Loucy (cell line): ENCODE results near the gene TRMT44.

Source experiments
- H2AFZ ChIP-seq: fragments of 200-600 bp; sonication (generic); 2 replicates; pipeline ENCODE4 v1.6.0; 2016; ENCODE audit warnings: antibody characterized with exemption, mild to moderate bottlenecking, low read length, moderate library complexity
- H3F3A ChIP-seq: fragments of 200-600 bp; 2 replicates; pipeline ENCODE4 v1.6.0; 2016; ENCODE audit warnings: antibody characterized with exemption, low read depth, mild to moderate bottlenecking
- H3K27me3 ChIP-seq: fragments of 200-600 bp; sonication (generic); 2 replicates; pipeline ENCODE4 v1.6.1; 2014; ENCODE audit warnings: low read length, mild to moderate bottlenecking; ENCODE audit not compliant: insufficient read depth, poor library complexity, severe bottlenecking
- H3K36me3 ChIP-seq: fragments of 200-600 bp; sonication (generic); 2 replicates; pipeline ENCODE4 v1.6.1; 2016; ENCODE audit warnings: low read length; ENCODE audit not compliant: insufficient read depth
- H3K4me1 ChIP-seq: fragments of 200-600 bp; sonication (generic); 2 replicates; pipeline ENCODE4 v1.5.1; 2014; ENCODE audit warnings: low read length, mild to moderate bottlenecking; ENCODE audit not compliant: insufficient read depth, poor library complexity, severe bottlenecking
- H3K4me2 ChIP-seq: fragments of 200-600 bp; sonication (generic); 2 replicates; pipeline ENCODE4 v1.6.0; 2014; ENCODE audit warnings: antibody characterized with exemption, low read length, low read depth, mild to moderate bottlenecking; ENCODE audit not compliant: poor library complexity, severe bottlenecking
- H3K4me3 ChIP-seq: fragments of 200-600 bp; sonication (generic); 2 replicates; pipeline ENCODE4 v1.5.1; 2014; ENCODE audit warnings: low read length, mild to moderate bottlenecking, mixed read lengths; ENCODE audit not compliant: poor library complexity, severe bottlenecking
- H3K79me2 ChIP-seq: fragments of 200-600 bp; sonication (generic); 2 replicates; pipeline ENCODE4 v1.6.1; 2014; ENCODE audit warnings: low read length; ENCODE audit not compliant: insufficient read depth
- H3K9ac ChIP-seq: fragments of 200-600 bp; sonication (generic); 2 replicates; pipeline ENCODE4 v1.6.0; 2014; ENCODE audit warnings: mild to moderate bottlenecking, low read depth, low read length, moderate library complexity; ENCODE audit not compliant: poor library complexity, severe bottlenecking
- H3K9me2 ChIP-seq: fragments of 200-600 bp; sonication (generic); replicated peaks from 2 replicates; pipeline ENCODE4 v1.6.1; 2016; ENCODE audit warnings: low read depth, low read length, mixed read lengths
- H3K9me3 ChIP-seq: fragments of 200-600 bp; sonication (generic); 2 replicates; pipeline ENCODE4 v1.6.1; 2014; ENCODE audit warnings: mild to moderate bottlenecking, antibody characterized with exemption, low read length, low read depth; ENCODE audit not compliant: insufficient read depth
- H4K20me1 ChIP-seq: fragments of 200-600 bp; sonication (generic); 2 replicates; pipeline ENCODE4 v1.6.0; 2014; ENCODE audit warnings: antibody characterized with exemption, low read length, mild to moderate bottlenecking; ENCODE audit not compliant: insufficient read depth, poor library complexity, severe bottlenecking
- EZH2phosphoT487 ChIP-seq: fragments of 200-600 bp; IDR thresholded peaks from 2 replicates; pipeline ENCODE4 v1.6.1; 2018; ENCODE audit warnings: antibody characterized with exemption, mild to moderate bottlenecking, moderate library complexity, borderline replicate concordance
- TF ChIP-seq, protein P1 (sequence below): fragments of 200-600 bp; sonication (generic); conservative IDR thresholded peaks from 2 replicates; pipeline ENCODE4 v1.5.1; 2014; ENCODE audit warnings: mild to moderate bottlenecking, antibody characterized with exemption, low read length

TRMT44 gene

DNA sequence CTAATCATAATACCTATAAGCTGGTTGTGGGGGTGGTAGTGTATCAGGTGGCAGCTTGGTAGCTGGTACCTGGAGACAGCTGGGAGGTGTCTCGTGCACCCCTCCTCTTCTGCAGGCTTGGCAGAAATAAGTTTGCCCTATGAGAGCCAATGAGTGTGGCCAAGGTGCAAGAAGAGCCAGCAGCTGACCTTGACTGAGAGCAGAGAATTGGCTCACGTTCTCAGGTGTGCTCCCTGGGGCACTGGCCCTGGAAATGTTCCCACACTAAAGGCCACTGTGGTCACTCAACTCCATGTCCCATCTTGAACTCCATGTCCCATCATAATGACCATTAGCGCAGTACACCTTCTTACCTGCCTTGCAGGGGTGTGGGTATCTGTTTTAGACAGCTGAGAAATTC lies 13.4 kb downstream of the TRMT44 start:
- H3K9me2 ChIP-seq: no peaks in the 10 kb centered on the region
- H3K79me2 ChIP-seq: no peaks in the 10 kb centered on the region
- H3K27me3 ChIP-seq: no peaks in the 10 kb centered on the region
- H3F3A ChIP-seq: no peaks in the 10 kb centered on the region
- no peak overlapping the region for H3K4me3 ChIP-seq
- no peak overlapping the region for H2AFZ ChIP-seq
- TF ChIP-seq EZH2phosphoT487: no peak
- TF ChIP-seq, protein P1, sequence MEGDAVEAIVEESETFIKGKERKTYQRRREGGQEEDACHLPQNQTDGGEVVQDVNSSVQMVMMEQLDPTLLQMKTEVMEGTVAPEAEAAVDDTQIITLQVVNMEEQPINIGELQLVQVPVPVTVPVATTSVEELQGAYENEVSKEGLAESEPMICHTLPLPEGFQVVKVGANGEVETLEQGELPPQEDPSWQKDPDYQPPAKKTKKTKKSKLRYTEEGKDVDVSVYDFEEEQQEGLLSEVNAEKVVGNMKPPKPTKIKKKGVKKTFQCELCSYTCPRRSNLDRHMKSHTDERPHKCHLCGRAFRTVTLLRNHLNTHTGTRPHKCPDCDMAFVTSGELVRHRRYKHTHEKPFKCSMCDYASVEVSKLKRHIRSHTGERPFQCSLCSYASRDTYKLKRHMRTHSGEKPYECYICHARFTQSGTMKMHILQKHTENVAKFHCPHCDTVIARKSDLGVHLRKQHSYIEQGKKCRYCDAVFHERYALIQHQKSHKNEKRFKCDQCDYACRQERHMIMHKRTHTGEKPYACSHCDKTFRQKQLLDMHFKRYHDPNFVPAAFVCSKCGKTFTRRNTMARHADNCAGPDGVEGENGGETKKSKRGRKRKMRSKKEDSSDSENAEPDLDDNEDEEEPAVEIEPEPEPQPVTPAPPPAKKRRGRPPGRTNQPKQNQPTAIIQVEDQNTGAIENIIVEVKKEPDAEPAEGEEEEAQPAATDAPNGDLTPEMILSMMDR: no peak
- H3K36me3 ChIP-seq: peaks cover 68% of the 10 kb centered on the region; the same call in 1 of the 2 replicates
- no peaks in the 10 kb centered on the region for H3K4me1 ChIP-seq
- H3K9me3 ChIP-seq: no peaks in the 10 kb centered on the region
- H3K4me2 ChIP-seq: no peak overlapping the region
- no peaks in the 10 kb centered on the region for H4K20me1 ChIP-seq
- no peak overlapping the region for H3K9ac ChIP-seq

DNA sequence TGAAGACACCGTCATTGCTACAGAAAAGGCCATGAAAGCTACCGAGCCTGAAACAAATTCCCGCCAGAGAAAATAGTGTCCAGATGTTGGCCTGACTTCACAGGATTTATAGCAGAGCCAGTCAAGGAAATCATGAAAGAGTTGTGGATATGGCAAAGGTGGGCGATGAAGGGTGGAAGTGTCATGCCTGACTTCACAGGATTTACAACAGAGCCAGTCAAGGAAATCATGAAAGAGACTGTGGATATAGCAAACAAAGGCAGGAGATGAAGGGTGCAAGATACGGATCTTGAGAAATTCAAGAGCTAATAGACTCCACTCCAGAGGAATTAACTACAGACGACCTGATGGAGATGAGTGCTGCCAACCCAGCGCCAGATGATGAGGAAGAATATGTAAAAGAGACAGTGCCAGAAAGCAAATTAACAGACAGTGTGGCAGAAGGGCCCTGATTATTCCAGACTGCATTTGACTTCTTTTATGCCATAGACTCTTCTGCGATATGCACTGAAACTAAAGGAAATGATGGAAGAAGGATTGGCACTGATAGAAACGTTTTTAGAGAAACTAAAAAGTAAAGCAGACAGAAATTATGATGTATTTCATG lies 17.2 kb downstream of the TRMT44 start:
- Histone ChIP-seq H3K36me3 (peaks cover 42% of the 10 kb centered on the region; the same call in 1 of the 2 replicates), H3F3A (no peaks in the 10 kb centered on the region), H3K4me2 (no peak overlapping the region), H3K9me2 (no peaks in the 10 kb centered on the region), H3K9me3 (no peaks in the 10 kb centered on the region), H3K4me1 (no peaks in the 10 kb centered on the region), H4K20me1 (no peaks in the 10 kb centered on the region), H2AFZ (no peak overlapping the region), H3K27me3 (no peaks in the 10 kb centered on the region), H3K79me2 (no peaks in the 10 kb centered on the region), H3K4me3 (no peak overlapping the region), H3K9ac (no peak overlapping the region)
- TF ChIP-seq, protein P1: no peak
- no peak for TF ChIP-seq EZH2phosphoT487

DNA sequence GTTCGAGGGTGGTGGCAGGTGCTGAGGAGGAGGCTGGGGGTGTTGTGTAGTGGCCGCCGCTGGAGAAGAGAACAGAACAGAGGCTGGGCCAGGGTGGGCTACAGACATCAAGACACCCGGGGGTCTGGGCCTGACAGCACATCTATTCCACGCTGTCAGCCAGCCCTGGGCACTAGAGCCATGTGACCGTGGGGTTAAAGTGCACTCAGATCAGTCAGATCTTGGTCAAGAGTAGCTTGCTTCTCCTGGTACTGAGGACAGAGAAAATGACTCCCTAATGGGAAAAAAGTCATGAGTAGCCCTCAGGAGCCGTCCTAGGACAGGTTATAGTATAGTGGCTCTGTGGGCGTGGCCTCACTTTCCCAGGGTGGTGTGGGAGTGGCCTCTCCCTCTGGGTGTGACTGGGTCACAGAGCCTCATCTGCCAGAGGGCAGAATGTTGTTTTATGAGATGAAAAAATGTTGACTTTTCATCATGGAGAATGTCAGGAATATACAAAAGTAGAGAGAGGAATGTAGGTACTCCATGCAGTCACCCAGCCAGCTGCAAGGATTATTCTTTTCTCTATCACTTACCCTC lies 19.4 kb downstream of the TRMT44 start:
- Histone ChIP-seq H3K9ac (no peak overlapping the region), H3K9me3 (no peaks in the 10 kb centered on the region), H3K4me1 (no peaks in the 10 kb centered on the region), H4K20me1 (no peaks in the 10 kb centered on the region), H3K4me3 (no peak overlapping the region), H3K27me3 (no peaks in the 10 kb centered on the region), H2AFZ (no peak overlapping the region), H3F3A (no peaks in the 10 kb centered on the region), H3K4me2 (no peak overlapping the region), H3K79me2 (no peaks in the 10 kb centered on the region), H3K36me3 (peaks cover 19% of the 10 kb centered on the region; the same call in 1 of the 2 replicates), H3K9me2 (no peaks in the 10 kb centered on the region)
- no peak for TF ChIP-seq EZH2phosphoT487
- TF ChIP-seq, protein P1: no peak
